Measurements from ENCODE around the gene SRRM3.
"Not testable (repeated sequence)": the region's sequence is repeated elsewhere in the genome, so short reads cannot be mapped to it uniquely, and the experiment has no call there.

SRRM3 gene

DNA sequence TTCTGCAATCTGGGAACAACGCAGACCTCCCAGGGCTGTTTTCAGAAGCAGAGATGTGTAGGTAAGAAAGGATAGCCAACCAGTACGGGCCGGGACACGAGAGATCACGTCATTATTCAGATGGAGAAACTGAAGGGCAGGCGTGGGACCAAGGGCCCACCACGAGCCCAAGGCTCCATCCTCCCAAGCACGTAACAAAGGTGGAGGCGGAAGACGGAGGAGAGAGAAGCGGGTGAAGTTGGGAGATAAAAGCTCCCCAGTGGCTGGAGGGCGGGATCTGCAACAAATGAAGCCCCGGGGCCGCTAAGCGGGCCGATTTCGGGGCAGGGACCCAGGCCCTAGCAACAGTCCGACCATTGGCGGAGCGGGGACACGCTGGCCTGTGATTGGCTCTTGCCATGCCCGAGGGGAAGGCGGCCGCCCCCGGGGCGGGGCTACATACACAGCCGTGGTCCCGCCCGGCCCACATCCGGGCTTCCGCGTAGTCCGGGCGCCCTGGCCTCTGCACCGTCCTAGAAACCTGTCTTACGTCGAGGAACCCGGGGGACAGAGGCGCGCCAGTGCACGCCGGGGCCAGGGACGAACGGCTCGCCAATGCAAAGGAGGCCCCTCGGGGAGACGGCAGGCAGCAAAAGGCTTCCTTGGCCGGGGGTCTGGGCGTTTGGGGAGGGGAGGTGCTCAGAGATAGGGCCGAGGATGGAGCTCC is 116.2 kb downstream of the SRRM3 start:
- peak; percentile 88 to 95 for DNase-seq

GRCh38 chr7:76318488-76319353 is 117.0 kb downstream of the SRRM3 start:
- DNase-seq = peak; percentile 59 to 81

DNA sequence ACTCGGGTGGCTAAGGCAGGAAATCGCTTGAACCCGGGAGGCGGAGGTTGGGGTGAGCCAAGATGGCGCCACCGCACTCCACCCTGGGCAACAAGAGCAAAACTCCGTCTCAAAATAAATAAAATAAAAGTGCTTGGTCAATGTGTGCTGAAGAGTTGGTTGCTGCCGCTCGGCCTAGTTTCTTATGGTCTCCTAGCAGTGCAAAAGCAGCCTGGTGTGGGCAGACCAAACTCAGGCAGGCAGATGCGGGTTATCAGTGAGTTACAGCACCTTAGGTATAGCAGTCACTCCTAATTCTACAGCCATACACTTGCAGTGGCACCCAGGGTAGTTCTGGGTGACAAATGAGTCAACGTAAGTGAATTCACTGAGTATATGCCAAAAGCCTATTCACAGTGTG is 123.4 kb downstream of the SRRM3 start:
- no peak for DNase-seq

- DNase-seq = no peak
These were observed 124.1 kb downstream of the SRRM3 start for GRCh38 chr7:76325811-76326210.

- no peak for DNase-seq
These were observed 125.0 kb downstream of the SRRM3 start for GRCh38 chr7:76326646-76327233.

DNA sequence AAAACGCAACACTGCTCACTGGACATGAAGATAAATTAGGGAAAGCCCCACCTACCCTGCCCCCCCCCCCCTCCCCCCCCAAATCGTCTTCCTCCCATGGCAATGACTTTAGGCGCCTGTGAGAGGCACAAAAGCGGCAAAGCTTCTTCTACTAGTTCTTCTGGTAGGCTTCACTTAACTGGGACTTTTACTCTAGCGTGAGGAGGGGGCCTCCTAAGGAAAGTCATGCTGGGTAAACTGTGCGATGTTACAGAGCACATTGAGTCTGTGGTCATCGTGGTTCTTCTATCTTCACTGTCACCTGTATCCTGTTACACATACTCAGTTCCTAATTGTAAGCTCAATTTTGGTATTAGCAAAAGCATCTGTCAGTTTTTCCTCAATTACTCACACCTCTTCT is 125.9 kb downstream of the SRRM3 start:
- DNase-seq = no peak

DNA sequence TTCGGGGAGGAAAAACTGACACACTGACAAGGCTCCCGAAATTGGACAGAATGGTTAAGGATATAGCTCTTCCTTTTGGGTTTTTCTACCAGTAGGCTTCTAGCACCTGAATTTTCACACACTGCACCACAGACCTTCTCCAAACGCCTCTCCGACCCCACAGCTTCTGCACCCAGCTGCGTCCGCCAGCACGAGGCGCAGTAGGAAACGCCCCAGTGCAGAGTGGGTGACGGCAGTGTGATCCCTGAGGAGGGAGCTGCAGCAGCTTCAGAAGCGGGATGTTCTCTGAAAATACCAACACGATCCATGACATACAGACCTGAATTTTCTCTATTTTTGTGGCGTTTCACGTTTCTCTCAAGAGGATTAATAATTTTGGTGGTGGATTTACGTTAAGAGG is 126.7 kb downstream of the SRRM3 start:
- DNase-seq = no peak

GRCh38 chr7:76329479-76329878 is 127.8 kb downstream of the SRRM3 start:
- DNase-seq = no peak

DNA sequence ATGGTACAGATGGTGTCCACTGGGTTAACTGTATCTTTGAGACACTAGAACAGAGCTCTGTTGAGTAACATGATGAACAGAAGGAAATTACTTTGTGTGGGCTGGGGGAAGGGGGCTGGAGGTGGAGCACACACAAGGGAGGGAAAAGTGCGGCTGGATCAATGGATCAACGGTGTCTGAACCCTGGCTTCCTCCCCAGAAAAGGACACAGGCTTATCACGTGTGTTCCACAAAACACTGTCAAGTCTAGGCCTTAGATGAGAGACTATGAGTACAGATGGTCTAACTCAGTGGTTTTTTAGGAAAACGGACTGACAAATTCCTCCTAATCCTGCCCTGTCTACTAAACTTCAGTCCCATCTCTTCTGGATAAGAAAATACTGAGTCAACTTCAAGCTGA is 128.6 kb downstream of the SRRM3 start:
- DNase-seq = no peak

DNA sequence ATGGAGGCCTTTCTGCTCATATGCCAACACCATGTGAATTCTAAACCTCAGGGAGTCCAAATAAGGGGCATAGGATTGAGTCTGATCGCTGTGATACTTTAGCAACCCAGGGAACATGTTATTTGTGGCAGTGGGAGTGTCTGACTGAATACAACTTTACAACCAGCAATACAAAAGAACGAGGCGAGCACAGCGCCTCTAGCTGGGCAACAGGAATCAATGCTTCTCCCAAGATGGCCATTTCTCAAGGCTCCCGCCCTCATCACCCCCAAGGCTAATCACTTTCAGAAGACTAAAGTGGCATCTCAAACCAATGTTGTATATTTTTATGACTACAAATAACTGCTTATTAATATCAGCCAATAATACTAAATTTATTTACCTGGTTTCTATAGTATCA is 129.0 kb downstream of the SRRM3 start:
- DNase-seq = no peak

- no peak for DNase-seq
These were observed 130.4 kb downstream of the SRRM3 start for GRCh38 chr7:76332078-76332477.

GRCh38 chr7:76333511-76334101 is 131.9 kb downstream of the SRRM3 start:
- DNase-seq = no peak

DNA sequence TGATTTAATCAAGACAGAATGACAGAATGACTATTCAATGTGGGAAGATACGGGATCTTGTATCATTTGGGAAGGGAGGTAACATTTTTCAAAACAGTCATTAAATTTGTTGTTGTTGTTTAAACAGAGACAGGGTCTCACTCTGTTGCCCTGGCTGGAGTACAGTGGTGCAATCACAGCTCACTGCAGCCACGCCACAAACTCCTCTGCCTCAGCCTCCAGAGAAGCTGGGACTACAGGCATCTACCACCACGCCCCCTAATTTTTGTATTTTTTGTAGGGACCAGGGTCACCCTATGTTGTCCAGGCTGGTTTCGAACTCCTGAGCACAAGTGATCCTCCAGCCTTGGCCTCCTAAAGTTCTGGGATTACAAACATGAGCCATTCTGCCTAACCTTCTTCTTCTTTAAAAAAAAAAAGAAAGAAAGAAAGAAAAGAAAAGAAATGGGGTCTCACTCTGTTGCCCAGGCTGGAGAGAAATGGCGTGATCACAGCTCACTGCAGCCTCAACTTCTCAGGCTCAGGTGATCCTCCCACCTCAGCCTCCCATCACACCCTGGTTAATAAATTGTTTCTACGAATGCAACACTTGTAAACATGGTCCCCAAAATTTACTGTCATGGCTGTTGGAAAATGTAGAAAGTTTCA is 132.7 kb downstream of the SRRM3 start:
- DNase-seq = no peak

GRCh38 chr7:76335417-76335816 is 133.7 kb downstream of the SRRM3 start:
- DNase-seq = not testable (repeated sequence)

DNA sequence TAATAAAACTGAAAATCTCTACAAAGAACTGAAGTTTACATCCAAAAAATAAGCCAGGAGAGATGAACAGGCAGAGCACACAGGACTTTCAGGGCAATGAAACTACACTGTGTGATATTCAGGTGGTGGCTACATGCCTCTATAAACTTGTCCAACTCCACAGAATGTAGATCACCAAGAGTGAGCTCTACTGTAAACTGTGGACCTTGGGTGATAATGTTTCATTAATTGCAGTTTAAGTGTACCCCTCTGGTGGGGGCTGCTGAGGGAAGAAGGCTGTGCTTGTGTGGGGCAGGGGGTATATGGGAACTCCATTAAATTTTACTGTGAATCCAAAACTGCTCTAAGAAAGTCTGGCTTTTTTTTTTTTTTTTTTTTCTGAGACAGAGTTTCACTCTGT is 134.4 kb downstream of the SRRM3 start:
- no peak for DNase-seq

Data from SW 1271 (cell line).